OCI-M1 (cell line): Measurements from ENCODE around the gene CIROP.

Source experiments
- DNase-seq: peaks from one replicate; lab custom pipeline; 2025; lab: John Stamatoyannopoulos, UW

CIROP gene

GRCh38 chr14:23131482-23131881, 26.7 kb upstream of the CIROP start:
- no peak for DNase-seq

- DNase-seq, result no peak
These were observed 26.1 kb upstream of the CIROP start for GRCh38 chr14:23130871-23131270.

- no peak for DNase-seq
These were observed 25.0 kb upstream of the CIROP start for GRCh38 chr14:23129759-23130316.

GRCh38 chr14:23128969-23129758, 24.4 kb upstream of the CIROP start:
- peak; percentile 17 for DNase-seq

GRCh38 chr14:23127861-23128260, 23.1 kb upstream of the CIROP start:
- no peak for DNase-seq

- no peak for DNase-seq
These were observed 21.9 kb upstream of the CIROP start for GRCh38 chr14:23126548-23127278.

- no peak for DNase-seq
These were observed 21.2 kb upstream of the CIROP start for GRCh38 chr14:23125933-23126524.

- no peak for DNase-seq
These were observed 20.2 kb upstream of the CIROP start for GRCh38 chr14:23125011-23125410.

GRCh38 chr14:23124337-23124954, 19.7 kb upstream of the CIROP start:
- no peak for DNase-seq

GRCh38 chr14:23123419-23123818, 18.6 kb upstream of the CIROP start:
- DNase-seq, result no peak

- no peak for DNase-seq
These were observed 17.3 kb upstream of the CIROP start for GRCh38 chr14:23122086-23122485.

- no peak for DNase-seq
These were observed 16.6 kb upstream of the CIROP start for GRCh38 chr14:23121361-23121771.

GRCh38 chr14:23120541-23121251, 15.9 kb upstream of the CIROP start:
- DNase-seq, result peak; percentile 91

- peak; percentile 37 for DNase-seq
These were observed 14.9 kb upstream of the CIROP start for GRCh38 chr14:23119363-23120327.

- no peak for DNase-seq
These were observed 13.9 kb upstream of the CIROP start, which contains the start of gene CEBPE for GRCh38 chr14:23118506-23119362. Gene CEBPE, minus strand, starts transcription at chr14:23119255. Its CDS starts 164 bp downstream, at chr14:23119091.

GRCh38 chr14:23117371-23118020, 12.7 kb upstream of the CIROP start:
- no peak for DNase-seq

GRCh38 chr14:23115918-23116317, 11.1 kb upstream of the CIROP start:
- DNase-seq, result peak; percentile 18

- DNase-seq, result no peak
These were observed 10.4 kb upstream of the CIROP start for GRCh38 chr14:23115039-23115731.
